ENCODE results near the gene SERPINB6.

Gene SERPINB6

GRCh38 chr6:2958776-2959175 is 12.6 kb downstream of the SERPINB6 start:
- TF ChIP-seq, protein P1, sequence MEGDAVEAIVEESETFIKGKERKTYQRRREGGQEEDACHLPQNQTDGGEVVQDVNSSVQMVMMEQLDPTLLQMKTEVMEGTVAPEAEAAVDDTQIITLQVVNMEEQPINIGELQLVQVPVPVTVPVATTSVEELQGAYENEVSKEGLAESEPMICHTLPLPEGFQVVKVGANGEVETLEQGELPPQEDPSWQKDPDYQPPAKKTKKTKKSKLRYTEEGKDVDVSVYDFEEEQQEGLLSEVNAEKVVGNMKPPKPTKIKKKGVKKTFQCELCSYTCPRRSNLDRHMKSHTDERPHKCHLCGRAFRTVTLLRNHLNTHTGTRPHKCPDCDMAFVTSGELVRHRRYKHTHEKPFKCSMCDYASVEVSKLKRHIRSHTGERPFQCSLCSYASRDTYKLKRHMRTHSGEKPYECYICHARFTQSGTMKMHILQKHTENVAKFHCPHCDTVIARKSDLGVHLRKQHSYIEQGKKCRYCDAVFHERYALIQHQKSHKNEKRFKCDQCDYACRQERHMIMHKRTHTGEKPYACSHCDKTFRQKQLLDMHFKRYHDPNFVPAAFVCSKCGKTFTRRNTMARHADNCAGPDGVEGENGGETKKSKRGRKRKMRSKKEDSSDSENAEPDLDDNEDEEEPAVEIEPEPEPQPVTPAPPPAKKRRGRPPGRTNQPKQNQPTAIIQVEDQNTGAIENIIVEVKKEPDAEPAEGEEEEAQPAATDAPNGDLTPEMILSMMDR (IDR thresholded peaks at IDR 0.05; ENCODE audit: low read depth, low read length): no peak
- TF ChIP-seq EZH2phosphoT487 (IDR thresholded peaks at IDR 0.05; ENCODE audit: low read depth): no peak
- H3K4me2 ChIP-seq (ENCODE audit: low read length): no peak overlapping the region
- no peak overlapping the region for H3K27ac ChIP-seq (ENCODE audit: low read length)
- no peaks in the 10 kb centered on the region for H3K9me3 ChIP-seq (ENCODE audit: insufficient read depth, low read length)
- no peaks in the 10 kb centered on the region for H4K20me1 ChIP-seq (ENCODE audit: insufficient read depth, low read length)
- H3K4me3 ChIP-seq (ENCODE audit: low read length): no peak overlapping the region
- H2AFZ ChIP-seq (ENCODE audit: low read depth, low read length): no peak overlapping the region
- H3K79me2 ChIP-seq (ENCODE audit: low read length): no peaks in the 10 kb centered on the region
- H3K36me3 ChIP-seq (replicated peaks; ENCODE audit: low read depth, low read length): no peaks in the 10 kb centered on the region
- peaks cover 18% of the 10 kb centered on the region for H3K4me1 ChIP-seq (ENCODE audit: low read length)
- no peaks in the 10 kb centered on the region for H3K27me3 ChIP-seq (ENCODE audit: low read depth, low read length)
- no peak overlapping the region for H3K9ac ChIP-seq (ENCODE audit: low read length)

DNA sequence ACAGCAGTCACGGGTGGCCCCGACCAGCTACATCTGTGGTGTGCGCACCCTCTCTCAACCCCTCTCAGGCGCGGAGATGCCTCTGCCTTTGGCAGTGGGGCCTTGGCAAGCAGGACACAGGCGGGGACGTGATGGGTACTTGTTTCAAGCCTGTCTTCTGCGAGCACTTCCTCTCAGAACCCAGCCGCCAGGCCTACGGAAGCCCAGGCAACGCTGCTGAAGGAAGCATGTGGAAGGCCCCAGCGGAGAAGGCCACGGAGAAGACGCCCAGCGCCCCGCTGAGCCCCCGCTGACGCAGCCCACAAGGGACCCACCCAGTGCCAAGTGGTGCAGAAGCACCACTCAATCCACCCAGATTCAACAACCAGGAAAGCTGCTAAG is 13.0 kb downstream of the SERPINB6 start:
- Histone ChIP-seq H3K9ac (ENCODE audit: low read length) (no peak overlapping the region), H4K20me1 (ENCODE audit: insufficient read depth, low read length) (no peaks in the 10 kb centered on the region), H2AFZ (ENCODE audit: low read depth, low read length) (no peak overlapping the region), H3K27me3 (ENCODE audit: low read depth, low read length) (no peaks in the 10 kb centered on the region), H3K27ac (ENCODE audit: low read length) (no peak overlapping the region), H3K4me2 (ENCODE audit: low read length) (no peak overlapping the region), H3K36me3 (replicated peaks; ENCODE audit: low read depth, low read length) (no peaks in the 10 kb centered on the region), H3K9me3 (ENCODE audit: insufficient read depth, low read length) (no peaks in the 10 kb centered on the region), H3K4me3 (ENCODE audit: low read length) (no peak overlapping the region), H3K79me2 (ENCODE audit: low read length) (no peaks in the 10 kb centered on the region), H3K4me1 (ENCODE audit: low read length) (peaks cover 18% of the 10 kb centered on the region)
- TF ChIP-seq, protein P1 (IDR thresholded peaks at IDR 0.05; ENCODE audit: low read depth, low read length): no peak
- TF ChIP-seq EZH2phosphoT487 (IDR thresholded peaks at IDR 0.05; ENCODE audit: low read depth): no peak

GRCh38 chr6:2957696-2958330 is 13.6 kb downstream of the SERPINB6 start:
- peaks cover 20% of the 10 kb centered on the region for H3K4me1 ChIP-seq (ENCODE audit: low read length)
- no peak overlapping the region for H3K4me2 ChIP-seq (ENCODE audit: low read length)
- no peaks in the 10 kb centered on the region for H4K20me1 ChIP-seq (ENCODE audit: insufficient read depth, low read length)
- no peak overlapping the region for H2AFZ ChIP-seq (ENCODE audit: low read depth, low read length)
- H3K27ac ChIP-seq (ENCODE audit: low read length): no peak overlapping the region
- H3K9ac ChIP-seq (ENCODE audit: low read length): no peak overlapping the region
- no peaks in the 10 kb centered on the region for H3K9me3 ChIP-seq (ENCODE audit: insufficient read depth, low read length)
- H3K79me2 ChIP-seq (ENCODE audit: low read length): no peaks in the 10 kb centered on the region
- H3K27me3 ChIP-seq (ENCODE audit: low read depth, low read length): no peaks in the 10 kb centered on the region
- H3K4me3 ChIP-seq (ENCODE audit: low read length): no peak overlapping the region
- no peak for TF ChIP-seq EZH2phosphoT487 (IDR thresholded peaks at IDR 0.05; ENCODE audit: low read depth)
- no peaks in the 10 kb centered on the region for H3K36me3 ChIP-seq (replicated peaks; ENCODE audit: low read depth, low read length)

DNA sequence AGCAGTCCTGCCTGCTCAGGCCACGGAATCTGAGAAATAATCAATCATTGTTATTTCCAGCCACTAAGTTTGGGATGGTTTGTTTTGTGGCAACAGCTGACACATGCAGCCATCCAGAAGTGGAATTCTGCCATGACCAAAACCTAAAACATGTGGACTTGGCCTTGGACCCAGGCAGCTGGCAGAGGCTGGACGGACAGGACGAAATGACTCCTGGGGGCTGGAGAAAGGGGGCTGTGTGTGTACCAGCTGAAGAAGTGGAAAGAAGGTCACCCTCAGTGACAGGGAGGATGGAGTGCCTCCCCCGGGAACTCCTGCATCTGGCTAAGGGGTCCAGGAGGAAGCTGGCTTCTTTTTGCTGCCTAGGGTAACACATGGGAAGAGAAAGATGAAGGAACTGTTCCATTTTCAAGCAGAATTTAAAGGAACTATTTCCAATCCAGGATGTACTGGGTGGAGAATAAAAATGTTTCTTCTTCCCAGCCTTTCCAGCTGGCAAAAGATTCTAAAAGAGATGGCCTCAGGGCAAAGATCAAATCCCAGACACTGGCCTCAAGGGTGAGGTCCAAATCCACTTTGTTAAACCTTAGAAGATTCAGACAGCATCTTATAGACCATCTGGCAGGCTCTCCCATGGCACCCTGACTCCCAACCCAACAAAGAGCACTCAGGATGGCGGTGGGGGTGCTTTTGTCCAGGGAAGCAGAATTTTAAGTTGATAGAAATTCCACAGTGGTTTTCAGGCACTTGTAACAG is 14.3 kb downstream of the SERPINB6 start:
- no peaks in the 10 kb centered on the region for H3K79me2 ChIP-seq (ENCODE audit: low read length)
- H3K4me3 ChIP-seq (ENCODE audit: low read length): no peak overlapping the region
- H3K27ac ChIP-seq (ENCODE audit: low read length): no peak overlapping the region
- H3K4me2 ChIP-seq (ENCODE audit: low read length): no peak overlapping the region
- H3K9ac ChIP-seq (ENCODE audit: low read length): no peak overlapping the region
- no peaks in the 10 kb centered on the region for H3K27me3 ChIP-seq (ENCODE audit: low read depth, low read length)
- H3K36me3 ChIP-seq (replicated peaks; ENCODE audit: low read depth, low read length): no peaks in the 10 kb centered on the region
- H4K20me1 ChIP-seq (ENCODE audit: insufficient read depth, low read length): no peaks in the 10 kb centered on the region
- TF ChIP-seq, protein P1 (IDR thresholded peaks at IDR 0.05; ENCODE audit: low read depth, low read length): no peak
- no peak for TF ChIP-seq EZH2phosphoT487 (IDR thresholded peaks at IDR 0.05; ENCODE audit: low read depth)
- H3K4me1 ChIP-seq (ENCODE audit: low read length): peaks cover 20% of the 10 kb centered on the region
- no peak overlapping the region for H2AFZ ChIP-seq (ENCODE audit: low read depth, low read length)
- no peaks in the 10 kb centered on the region for H3K9me3 ChIP-seq (ENCODE audit: insufficient read depth, low read length)

Measured in OCI-LY3 (cell line).